Measurements from ENCODE around the gene NOMO2.
"Not testable (repeated sequence)": the region's sequence is repeated elsewhere in the genome, so short reads cannot be mapped to it uniquely, and the experiment has no call there.

- TF ChIP-seq, protein P1, sequence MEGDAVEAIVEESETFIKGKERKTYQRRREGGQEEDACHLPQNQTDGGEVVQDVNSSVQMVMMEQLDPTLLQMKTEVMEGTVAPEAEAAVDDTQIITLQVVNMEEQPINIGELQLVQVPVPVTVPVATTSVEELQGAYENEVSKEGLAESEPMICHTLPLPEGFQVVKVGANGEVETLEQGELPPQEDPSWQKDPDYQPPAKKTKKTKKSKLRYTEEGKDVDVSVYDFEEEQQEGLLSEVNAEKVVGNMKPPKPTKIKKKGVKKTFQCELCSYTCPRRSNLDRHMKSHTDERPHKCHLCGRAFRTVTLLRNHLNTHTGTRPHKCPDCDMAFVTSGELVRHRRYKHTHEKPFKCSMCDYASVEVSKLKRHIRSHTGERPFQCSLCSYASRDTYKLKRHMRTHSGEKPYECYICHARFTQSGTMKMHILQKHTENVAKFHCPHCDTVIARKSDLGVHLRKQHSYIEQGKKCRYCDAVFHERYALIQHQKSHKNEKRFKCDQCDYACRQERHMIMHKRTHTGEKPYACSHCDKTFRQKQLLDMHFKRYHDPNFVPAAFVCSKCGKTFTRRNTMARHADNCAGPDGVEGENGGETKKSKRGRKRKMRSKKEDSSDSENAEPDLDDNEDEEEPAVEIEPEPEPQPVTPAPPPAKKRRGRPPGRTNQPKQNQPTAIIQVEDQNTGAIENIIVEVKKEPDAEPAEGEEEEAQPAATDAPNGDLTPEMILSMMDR (IDR thresholded peaks at IDR 0.05; ENCODE audit: borderline replicate concordance, extremely low read depth, low read length, poor library complexity, severe bottlenecking), result not testable (repeated sequence)
- not testable (repeated sequence) for TF ChIP-seq EZH2 (IDR thresholded peaks at IDR 0.05; ENCODE audit: borderline replicate concordance, low read depth, low read length, severe bottlenecking)
Measured at GRCh38 chr16:18498430-18498829, 63.5 kb downstream of the NOMO2 start.

Measured in DND-41 (cell line).